ENCODE data around the gene GRIPAP1. TPM values are rescaled to one million over a fixed set of nuclear protein-coding genes. Genes with fewer than 3 reads are reported as not detected.

GRIPAP1 gene
- polyA plus RNA-seq, 1 donor: 72.9 TPM

- DNase-seq: no peak
These were observed 40.4 kb downstream of the GRIPAP1 start for GRCh38 chrX:48961585-48962091.

DNA sequence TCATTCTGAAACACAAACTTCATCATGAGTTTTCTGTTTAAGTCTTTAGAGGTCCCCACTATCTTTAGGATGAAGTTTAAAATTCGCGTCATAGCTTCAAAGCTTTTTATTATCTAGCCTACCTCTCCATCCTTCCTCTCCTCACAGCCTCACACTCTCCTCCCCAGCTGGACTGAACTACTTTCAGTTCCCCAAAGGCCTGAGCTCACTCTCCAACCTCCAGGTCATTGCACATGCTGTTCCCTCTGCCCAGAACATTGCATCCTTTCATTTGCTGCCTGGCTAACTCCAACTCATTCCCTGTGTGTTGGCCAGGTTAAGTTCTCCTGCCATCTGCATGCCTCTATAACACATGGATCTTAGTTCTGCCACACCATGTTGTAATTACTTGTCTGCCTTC is 41.8 kb downstream of the GRIPAP1 start:
- no peak for DNase-seq

GRCh38 chrX:48958635-48959094 is 43.4 kb downstream of the GRIPAP1 start:
- DNase-seq: no peak

GRCh38 chrX:48957827-48958634 is 44.0 kb downstream of the GRIPAP1 start:
- peak; percentile 91 for DNase-seq

GRCh38 chrX:48957477-48957826 is 44.6 kb downstream of the GRIPAP1 start, which contains the start of gene OTUD5:
OTUD5 (minus strand) TSS chrX:48957607; CDS start chrX:48957570, 37 bp downstream.
- no peak for DNase-seq

DNA sequence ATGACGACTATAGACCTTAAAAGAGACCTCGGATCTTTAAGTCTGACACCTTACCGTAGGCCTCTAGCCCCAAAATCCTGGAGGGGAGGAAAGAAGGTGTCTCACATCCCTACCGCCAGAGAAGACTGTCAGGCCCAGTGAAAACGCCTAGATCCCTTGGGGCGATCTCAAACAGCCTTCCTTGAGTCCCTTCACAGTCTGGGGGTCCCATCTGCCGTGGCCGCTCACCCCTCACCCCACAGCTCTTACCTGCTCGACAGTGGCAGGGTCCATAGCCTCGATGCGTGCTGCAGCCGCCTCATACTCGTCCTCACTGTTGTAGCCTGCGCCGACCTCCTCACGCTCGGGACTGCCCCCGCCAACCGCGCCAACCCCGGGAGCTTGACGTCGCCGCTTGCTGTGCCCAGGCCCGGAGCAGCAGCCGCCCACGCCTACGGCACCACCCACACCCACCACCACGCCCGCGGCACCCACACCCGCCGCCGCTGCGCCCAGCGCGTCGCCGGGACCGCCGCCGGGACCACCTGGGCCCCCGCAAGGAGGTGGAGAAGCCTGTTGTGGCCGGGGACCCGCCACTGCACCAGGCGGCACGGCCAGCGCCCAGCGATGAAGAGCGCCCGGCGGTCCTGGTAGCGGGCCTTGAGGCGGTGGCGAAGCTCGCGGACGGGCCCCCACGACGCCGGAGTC is 45.2 kb downstream of the GRIPAP1 start:
- no peak for DNase-seq

- DNase-seq: no peak
These were observed 53.5 kb downstream of the GRIPAP1 start for GRCh38 chrX:48948589-48948988.

DNA sequence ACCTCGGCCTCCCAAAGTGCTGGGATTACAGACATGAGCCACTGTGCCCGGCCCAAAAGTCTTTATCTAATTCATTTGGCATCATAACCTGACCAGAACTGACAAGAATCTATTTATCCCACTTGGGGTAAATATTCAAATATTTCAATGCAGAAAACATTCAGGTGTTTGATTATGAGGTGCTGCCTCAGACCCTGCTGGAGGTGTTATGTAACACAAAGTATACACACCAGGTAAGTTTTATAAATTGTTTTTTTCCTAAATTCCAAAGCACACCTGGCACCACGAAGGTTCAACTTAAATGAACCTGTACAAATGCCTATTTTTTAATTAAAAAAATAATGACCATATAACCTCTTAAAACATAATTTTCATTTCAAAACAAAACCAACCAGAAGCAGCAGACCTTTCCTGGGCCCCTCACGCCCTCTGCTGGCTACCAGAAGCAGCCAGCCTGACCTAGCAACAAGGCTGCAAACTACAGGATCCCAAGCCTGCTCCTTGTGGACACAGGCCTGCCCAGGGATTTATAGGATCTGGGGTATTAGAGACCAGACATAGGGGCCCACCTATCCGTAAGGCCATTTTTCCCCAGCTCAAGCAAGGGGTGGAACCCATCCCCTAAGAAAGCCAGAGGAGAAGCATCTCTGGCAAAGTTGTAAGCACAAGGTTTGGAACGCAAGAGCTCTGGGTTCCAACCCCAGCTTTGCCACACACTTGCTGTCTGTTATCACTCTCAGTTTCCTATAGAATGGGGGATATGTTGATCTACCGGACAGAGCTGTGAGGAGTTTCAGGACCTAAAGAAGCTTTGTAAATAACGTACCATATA is 56.3 kb downstream of the GRIPAP1 start:
- no peak for DNase-seq

- DNase-seq: no peak
These were observed 59.2 kb downstream of the GRIPAP1 start for GRCh38 chrX:48942895-48943294.

- no peak for DNase-seq
These were observed 61.6 kb downstream of the GRIPAP1 start for GRCh38 chrX:48940404-48940955.

- DNase-seq: no peak
These were observed 62.4 kb downstream of the GRIPAP1 start for GRCh38 chrX:48939524-48940228.

DNA sequence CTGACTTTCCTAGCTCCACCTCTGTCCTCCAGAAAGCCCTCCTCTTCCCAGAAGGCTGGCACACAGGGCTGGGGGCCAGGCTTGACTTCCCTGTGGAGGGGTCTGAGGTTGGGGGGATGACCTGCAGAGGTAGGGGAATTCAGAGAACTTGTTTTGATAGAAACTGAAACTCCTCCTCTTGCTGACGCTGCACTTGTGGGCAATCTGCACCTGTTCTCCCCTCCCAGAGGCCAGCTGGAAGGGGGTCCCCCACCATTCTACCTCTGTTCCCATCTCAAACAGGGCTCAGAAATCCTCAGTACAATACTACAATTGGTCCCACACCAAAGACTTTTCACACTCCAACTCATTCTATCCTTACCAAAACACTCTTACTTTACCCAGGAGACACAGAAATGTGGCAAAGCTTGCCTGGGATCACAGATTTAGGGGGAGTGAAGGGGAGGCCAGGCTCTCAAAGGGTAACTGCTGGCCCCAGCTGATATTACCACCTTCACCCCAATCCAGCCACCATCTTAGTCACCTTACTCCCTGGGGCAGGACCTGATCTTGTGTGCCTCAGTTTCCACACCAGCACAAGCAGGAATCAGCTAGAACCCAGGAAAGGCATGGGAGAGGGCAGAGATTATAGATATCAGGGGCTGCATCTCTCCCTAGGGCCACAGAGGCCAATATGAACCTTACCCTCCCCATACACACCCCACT is 63.2 kb downstream of the GRIPAP1 start:
- DNase-seq: no peak

DNA sequence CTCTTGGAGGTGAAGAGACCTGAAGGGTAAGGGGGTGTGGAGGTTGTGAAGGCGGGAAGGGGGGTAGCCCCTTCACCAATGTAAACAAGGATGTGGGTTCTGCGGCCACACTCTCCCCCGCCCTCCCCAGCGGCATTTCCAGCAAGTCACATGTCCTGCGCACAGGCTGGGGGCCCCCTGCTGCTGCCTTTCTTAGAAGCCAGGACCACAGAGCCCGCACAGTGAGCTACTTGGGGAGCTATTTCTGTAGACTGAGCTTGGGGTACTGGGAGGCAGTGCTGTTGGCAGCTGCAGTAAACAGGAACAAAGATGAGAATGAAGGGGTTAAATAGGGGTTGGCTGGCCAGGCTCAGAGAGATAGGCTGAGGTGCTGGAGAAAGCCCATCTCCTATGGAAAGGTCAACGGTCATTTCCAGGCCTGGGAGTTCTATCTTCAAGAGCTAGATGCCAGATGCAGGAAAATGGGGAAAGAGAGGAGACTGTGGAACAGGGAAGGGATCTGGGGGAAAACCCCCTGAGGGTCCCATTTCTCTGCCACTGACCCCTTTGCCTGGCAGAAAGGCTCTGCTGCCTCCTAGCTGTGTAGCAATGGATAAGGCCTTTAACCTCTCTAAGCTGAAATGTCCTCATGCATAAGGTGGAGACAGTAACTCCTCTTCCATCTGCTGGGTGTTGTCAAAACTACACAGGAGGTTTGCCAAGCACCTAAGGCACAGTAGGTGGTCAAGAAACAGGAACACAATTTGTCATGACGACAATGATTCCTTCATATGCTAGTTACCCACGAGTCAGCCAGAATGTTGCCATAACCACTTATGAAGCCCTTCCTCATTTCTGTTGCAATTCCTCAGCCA is 64.8 kb downstream of the GRIPAP1 start:
- DNase-seq: no peak

- DNase-seq: no peak
These were observed 65.5 kb downstream of the GRIPAP1 start for GRCh38 chrX:48936429-48937053.

GRCh38 chrX:48935301-48935670 is 66.8 kb downstream of the GRIPAP1 start:
- DNase-seq: no peak

- DNase-seq: no peak
These were observed 67.3 kb downstream of the GRIPAP1 start for GRCh38 chrX:48934581-48935300.

GRCh38 chrX:48933757-48934156 is 68.3 kb downstream of the GRIPAP1 start:
- no peak for DNase-seq

DNA sequence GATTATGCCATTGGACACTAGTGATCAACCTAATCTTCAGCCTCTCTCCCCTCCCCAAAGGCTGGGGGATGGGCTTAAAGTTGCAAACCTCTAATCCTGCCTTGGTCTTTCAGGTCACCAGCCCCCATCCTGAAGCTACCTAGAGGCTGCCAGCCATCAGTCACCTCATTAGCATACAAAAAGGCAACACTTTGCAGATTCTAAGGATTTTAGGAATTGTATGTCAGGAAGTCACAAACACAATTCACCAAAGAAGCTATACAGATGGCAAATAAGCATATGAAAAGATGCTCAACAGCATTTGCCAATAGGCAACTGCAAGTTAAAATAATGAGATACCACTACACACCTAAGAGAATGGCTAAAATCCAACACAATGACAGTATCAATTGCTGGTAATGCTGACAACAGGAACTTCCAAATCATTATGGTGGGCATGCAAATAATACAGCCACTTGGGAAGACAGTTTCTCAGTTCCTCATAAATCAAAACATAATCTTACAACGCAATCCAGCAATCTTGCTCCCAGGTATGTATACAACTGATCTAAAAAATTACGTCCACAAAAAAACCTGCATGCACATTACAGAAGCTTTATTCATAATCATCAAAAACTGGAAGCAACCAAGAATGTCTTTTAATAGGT is 74.2 kb downstream of the GRIPAP1 start:
- DNase-seq: no peak

Data from left kidney (tissue), 2 donors.